PC-3 (cell line): ENCODE results near the gene CNTNAP3.
"Not testable (repeated sequence)": the region's sequence is repeated elsewhere in the genome, so short reads cannot be mapped to it uniquely, and the experiment has no call there.

Experiments used
- CTCF ChIP-seq: fragments of 300-600 bp; sonication (generic); conservative IDR thresholded peaks from 2 replicates; pipeline ENCODE4 v1.5.1; 2017; ENCODE audit warnings: antibody characterized with exemption, low read depth, mild to moderate bottlenecking, low read length
- EZH2 ChIP-seq: fragments of 300-600 bp; sonication (generic); IDR thresholded peaks from one replicate; pipeline ENCODE4 v1.6.1; 2017; ENCODE audit warnings: antibody characterized with exemption, mild to moderate bottlenecking, low read length; ENCODE audit not compliant: unreplicated experiment

GRCh38 chr9:39232130-39232991, 55.6 kb downstream of the CNTNAP3 start:
- not testable (repeated sequence) for TF ChIP-seq CTCF, EZH2
